HS-5 (cell line): ENCODE results near the gene MRPS2.
"Not testable (repeated sequence)": the region's sequence is repeated elsewhere in the genome, so short reads cannot be mapped to it uniquely, and the experiment has no call there.

ENCODE experiments used
- DNase-seq: peaks from one replicate; pipeline ENCODE4 v3.0.0-alpha.2; 2012; ENCODE audit warnings: low read depth

The MRPS2 gene

DNA sequence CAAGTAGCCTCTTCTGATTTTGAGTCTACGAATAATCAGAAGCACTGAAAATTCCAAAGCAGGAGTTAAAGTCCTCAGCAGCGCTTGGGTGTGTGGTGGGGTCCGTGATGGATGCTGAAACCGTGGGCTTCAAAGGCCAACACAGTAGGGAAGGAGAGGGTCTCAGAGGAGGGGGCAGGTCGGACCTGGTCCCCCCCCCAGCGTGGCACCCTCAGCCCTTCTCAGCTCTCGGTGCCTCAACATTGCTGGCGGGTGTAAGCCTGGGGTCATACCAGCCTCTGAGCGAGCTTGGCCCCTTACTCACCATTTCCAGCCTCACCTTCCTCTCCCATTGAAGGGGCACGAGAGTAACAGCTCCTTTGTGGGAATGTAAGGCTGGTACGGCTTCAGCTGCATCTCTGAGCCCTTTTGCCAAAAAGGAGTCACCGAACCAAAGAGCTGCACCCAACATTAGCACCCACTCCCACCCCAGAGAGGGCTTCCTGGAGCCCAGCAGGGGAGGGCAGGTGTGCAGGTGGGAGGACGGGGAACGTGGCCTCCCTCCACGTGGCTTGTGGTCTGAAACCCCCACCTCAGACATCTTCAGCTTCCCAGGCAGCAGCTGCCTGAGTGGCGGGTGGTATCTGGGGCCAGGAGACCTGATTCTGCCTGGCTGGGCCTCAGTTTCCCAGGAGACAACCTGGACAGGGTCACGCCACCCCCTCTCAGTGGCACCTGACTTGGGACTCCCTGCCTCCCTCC, 14.0 kb downstream of the MRPS2 start:
- DNase-seq = no peak

DNA sequence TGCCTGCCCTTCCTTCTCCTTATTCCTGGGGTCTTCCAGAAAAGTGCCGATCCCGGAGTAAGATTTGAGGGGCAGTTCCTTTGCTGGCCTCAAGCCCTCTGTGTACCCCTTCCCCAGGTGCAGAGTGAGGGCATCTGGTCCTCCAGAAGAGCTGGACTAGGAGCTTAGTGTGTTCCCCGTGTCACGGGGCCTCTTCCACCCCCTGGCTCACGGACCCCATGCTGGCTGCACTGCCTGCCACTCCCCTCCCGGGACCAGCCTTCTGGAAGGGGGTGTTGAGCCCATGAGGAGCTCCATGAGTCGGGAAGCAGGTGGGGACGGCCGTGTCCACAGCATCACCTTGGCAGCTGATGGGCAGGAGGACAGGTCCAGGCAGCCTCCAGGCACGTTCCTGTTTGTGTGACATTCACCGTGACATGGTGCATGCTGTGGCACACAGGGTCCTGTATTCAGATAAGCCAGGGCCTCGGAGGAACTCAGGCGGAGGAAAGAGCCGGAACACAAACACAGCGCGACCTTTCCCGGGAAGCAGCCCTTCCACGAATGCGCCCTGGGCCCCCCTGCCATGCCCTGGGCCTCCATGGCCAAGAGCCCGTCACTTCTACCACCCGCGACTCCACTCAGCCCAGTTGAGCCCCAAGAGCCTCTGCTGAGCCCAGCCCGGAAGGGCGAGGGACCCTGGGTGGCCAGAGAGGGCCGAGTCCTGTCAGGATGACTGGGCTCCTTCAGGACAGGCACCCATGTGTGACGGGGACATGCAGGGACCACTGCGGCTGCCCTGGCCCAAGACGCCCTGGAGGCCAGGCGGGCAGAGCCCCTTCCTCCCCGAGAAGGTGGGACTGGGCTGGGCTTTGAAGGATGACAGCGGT, 14.8 kb downstream of the MRPS2 start:
- no peak for DNase-seq

DNA sequence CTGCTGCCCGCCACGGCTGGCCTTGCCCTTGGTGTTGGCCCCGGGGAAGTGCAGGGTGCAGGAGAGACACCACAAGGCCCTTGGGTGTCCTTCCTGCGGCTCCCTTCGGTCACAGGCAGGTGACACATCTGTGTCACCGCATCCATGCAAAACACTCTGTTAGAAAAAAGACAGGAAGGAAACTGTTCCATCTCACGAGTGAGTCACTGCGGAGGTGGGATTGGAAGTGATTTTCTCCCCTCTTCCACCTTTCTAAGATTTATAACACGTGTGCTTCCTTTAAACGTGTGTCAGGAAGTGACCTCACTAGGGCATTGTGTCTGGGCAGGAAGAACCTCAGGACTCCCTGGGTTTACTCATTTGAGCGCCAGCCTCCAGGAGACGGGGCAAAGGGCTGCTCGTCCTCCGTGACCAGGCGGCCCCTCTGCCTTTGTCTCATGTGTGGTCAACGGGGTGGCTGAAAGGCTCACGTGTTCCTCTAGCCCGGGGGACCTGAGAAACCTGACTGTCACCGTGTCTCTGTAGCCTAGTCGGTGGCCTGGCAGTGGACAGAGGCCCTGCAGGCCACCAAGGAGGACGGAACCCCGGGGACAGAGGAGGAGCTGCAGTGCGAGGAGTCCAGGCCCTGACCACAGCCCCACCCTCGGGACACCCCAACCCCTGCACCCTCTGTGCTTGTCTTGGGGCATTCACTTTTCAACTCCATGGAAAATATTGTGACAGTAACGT, 15.8 kb downstream of the MRPS2 start:
- no peak for DNase-seq

DNA sequence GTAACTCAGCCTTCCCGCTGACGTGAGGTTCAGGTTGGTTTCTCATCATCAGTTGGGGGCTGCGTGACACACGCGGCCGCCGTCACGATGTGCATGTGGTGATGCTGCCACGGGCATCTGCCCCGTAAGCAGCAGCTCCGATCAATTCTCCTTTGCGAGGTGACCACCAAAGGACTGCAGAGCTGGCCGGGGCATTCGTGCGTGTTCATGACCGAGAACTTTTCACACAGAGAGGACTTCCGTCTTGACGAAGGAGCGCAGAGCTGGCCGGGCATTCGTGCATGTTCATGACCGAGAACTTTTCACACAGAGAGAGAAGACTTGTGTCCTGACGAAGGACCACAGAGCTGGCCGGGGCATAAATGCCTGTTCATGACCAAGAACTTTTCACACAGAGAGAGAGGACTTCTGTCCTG, 16.9 kb downstream of the MRPS2 start:
- no peak for DNase-seq

DNA sequence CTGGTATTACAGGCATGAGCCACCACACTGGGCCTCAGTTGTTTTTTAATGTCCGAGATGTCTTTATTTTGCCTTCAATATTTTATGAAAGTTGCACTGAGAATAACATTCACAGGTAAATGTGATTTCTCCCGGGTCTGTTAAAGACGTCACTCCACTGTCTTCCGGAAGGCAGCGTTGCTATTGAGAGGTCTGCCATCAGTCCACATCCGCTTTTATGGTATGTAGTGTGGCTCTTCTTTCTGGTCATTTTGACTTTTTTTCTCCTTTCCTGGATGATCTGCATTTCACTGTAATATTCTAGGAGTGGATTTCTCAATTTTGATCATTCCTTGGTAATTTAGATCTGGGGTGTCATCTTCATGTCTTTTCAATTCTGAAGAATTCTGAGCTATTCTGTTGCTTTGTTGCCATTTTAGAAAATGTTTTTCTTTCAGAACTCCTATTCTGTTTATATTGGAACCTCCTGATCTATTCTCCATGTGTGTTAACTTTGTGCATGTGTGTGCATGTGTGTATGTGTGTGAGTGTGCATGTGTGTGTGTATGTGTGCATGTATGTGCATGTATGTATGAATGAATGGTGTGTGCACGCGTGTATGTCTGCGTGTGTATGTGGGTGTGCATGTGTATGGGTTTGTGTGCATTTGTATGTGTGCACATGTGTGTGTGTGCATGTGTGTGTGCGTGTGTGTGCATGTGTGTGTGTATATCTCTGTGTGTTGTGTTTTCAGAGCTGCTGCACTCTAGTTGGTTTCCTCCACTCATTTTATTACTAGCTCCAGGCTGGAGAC, 18.9 kb downstream of the MRPS2 start:
- DNase-seq = no peak

DNA sequence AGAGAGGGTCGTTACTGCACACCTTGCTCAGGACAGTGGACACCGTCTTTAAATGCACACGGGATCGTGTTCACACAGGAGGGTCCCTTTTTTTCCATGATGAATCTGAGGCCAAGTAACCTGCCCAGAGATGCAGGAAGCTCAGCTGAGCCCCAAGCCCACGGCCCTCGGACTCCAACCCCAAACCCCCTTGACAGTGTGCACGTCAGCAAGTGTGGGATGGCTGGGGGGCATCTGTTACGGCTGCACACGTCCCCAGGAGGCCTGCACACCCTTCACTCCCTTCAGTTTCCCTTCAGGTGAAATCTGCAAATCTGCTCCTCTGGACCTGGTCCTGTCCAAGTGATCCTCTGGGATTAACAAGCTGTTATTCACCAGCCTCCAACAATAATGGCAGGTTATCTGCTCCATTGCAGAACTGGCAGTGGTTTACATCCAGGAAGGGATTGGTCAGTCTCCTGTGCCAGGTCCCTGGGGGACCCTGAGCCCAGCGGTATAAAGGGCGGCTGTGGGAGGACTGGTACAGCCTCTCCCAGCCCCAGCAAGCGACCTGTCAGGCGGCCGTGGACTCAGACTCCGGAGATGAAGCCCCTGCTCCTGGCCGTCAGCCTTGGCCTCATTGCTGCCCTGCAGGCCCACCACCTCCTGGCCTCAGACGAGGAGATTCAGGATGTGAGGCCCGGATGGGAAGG, 20.6 kb downstream of the MRPS2 start, which contains the start of gene LCN1:
Gene LCN1, plus strand, starts transcription at position 525 of the 692 bp plus-strand sequence. Its CDS starts 58 bp downstream, at position 583.
- DNase-seq = no peak

DNA sequence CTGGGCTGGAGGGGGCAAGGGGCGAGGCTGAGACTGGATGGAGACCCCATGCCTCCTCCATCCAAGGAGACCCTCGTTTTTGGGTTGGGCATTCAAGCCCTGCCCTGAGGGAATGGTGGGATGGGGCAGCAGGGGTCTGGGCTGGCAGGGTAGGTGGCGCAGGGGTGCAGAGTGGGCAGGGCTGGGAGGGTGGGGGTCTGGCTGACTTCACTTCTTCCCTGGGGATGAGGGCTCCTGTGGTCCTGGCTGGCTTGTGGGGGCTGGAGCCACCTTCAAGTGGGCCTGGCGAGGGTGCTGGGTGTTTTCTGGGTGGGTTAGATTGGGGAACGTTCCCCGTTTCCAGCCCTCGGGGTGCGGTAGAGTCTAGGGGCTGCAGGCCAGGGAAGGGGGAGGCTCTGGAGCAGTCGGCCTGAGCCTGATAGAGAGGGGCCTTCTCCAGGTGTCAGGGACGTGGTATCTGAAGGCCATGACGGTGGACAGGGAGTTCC, 21.2 kb downstream of the MRPS2 start:
- DNase-seq = no peak

DNA sequence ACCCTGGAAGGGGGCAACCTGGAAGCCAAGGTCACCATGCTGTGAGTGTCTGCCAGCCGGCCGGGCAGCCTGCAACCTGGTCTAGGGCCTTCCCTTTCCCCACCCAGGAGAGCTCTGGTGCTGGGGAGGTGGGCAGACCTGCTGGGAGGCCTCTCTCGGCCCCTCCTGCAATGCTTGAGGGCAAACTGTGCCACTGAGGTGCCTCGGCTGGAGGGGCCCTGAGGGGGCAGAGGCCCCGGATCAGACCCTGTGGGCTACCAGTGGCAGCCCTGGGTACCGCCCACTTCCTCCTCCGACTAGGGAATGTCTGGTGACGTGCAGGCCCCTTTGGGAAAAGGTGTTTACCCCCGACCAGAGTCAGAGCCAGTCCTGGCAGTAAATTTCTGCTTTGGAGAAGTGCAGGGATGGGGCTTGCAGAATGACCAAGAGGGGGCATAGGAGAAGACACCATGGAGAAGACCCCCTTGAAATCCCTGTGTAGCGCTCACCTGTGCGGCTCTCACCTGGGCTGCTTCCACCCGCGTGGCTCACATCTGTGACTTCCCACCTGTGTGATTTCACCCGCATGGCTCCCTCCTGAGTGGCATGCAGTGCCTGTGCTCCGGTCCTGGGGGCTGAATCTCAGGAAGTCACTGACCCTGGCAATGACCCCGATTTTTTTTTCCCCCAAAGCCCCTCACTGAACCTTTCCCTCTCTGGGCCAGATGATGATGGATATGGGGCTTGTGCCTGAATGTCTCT, 21.8 kb downstream of the MRPS2 start:
- no peak for DNase-seq

DNA sequence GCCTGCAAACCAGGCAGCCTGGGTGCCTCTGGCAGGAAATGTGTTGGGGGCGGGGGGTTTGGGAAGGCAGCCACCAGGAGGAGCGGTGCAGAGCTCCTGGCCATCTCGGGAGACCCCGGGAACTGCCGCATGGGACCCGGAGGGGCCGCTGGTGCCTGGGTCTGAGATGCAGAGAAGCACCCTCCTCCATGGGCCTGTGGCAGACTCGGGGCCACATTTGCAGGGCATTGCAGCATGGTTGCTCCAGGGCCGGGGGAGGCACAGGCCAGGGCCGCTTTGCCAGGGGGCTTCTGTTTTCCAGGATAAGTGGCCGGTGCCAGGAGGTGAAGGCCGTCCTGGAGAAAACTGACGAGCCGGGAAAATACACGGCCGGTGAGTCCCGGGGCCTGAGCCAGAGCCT, 22.4 kb downstream of the MRPS2 start:
- DNase-seq = no peak

DNA sequence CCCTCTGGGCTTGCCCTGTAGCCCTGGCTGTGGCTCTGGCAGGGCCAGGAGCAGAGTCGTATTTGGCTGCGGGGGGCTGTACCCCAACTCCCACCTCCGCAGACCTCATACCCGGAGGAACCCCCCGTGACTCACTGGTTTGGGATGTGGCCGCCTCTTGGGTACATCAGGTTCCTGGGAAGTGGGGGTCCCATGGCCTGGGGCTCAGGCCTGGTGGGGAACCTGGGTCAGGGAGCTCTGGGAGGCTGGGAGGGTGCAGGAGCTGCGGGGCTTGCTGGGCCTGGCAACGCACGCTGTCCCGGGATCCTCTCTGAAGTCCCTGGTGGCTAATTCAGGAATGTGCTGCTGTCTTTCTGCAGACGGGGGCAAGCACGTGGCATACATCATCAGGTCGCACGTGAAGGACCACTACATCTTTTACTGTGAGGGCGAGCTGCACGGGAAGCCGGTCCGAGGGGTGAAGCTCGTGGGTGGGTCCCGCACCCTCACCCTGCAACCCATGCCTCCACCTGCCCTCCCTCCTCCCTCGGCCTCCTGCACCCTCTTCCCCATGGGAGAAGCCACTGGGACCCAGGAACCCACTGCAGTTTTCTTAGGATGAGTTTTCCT, 23.1 kb downstream of the MRPS2 start:
- DNase-seq = no peak

DNA sequence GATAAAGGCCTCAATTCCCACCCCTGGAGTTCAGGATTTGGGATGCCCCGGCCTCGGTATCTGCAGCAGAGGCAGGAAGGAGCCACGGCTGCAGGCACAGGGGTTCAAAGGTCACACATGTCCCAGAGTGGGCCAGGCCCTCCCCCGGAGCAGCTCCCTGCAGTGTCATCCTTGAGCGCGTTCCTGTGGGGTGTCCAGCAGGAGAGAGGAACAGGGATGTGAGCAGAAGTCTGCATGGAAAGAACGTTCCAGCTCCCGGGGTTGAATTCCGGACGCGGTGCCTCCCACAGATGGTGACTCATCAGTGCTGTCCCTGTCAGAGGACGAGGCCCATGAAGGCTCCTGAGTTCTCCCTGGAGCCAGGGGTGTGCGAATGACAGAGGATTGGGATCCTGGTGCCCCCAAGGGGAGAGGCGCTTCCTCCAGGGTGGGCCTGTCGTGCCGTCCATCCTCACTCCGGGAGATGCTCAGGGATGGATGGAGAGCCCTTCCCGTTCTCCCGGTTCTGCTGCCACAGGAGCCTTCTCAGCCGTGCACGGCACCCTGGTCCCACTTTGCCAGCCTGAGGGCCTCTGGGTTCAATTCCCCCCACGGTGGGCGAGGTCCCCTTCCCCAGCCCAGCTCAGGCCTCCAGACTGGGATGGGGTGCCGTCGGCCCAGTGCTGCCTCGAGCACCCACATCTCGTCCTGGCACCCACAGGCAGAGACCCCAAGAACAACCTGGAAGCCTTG, 23.8 kb downstream of the MRPS2 start:
- no peak for DNase-seq

DNA sequence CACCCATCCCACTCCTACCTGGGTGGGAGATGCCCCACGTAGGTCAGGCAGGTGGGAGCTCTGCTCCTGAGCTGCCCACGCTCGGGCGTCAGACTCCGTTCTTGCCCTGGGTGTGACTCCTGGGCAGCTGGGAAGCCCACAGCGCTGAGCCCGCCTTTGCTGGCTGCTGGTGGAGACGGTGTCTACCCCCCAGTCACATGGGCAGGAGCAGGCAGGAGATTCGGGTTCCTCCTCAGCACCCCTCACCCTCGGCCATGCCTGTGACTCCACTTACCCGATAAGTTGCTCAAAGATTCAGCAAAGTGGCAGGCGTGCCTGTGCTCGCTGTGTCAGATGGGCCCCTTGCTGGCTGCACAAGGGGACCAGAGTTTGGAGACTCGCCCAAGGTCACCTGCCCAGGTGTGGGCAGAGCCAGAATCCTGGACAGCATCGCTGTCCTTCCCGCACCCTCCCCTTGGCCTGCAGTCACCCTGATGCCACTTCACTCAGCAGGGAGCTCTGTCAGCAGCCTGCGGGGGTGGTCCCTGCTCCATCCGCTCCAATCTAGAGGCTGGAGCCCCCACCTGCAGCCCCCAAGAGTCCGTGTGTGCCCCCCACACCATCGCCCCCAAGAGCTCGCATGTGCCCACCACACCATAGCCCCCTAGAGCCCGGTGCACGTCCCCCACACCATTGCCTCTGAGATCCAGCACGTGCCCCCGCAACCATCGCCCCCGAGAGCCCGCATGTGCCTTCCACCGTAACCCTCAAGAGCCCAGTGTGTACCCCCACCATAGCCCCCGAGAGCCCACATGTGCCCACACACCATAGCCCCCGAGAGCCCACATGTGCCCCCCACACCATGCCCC, 25.0 kb downstream of the MRPS2 start:
- no peak for DNase-seq

DNA sequence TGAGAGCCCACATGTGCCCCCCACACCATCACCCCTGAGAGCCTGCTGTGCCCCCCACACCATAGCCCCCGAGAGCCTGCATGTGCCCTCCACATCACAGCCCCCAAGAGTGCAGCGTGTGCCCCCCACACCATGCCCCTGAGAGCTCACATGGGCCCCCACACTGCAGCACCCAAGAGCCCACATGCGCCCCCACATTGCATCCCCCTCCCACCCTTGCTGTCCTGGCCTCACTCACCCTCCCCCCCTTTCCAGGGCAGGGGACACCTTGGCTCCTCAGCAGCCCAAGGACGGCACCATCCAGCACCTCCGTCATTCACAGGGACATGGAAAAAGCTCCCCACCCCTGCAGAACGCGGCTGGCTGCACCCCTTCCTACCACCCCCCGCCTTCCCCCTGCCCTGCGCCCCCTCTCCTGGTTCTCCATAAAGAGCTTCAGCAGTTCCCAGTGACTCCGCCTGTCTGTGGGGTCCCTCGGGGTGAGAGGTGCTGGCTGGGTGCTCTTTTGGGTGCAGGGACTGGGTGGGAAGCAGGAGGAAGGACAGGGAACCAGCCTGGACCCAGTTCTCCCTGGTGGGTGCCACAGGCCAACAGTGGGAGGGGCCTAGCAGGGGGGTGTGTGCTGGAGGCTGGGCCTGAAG, 25.7 kb downstream of the MRPS2 start:
- DNase-seq = no peak

DNA sequence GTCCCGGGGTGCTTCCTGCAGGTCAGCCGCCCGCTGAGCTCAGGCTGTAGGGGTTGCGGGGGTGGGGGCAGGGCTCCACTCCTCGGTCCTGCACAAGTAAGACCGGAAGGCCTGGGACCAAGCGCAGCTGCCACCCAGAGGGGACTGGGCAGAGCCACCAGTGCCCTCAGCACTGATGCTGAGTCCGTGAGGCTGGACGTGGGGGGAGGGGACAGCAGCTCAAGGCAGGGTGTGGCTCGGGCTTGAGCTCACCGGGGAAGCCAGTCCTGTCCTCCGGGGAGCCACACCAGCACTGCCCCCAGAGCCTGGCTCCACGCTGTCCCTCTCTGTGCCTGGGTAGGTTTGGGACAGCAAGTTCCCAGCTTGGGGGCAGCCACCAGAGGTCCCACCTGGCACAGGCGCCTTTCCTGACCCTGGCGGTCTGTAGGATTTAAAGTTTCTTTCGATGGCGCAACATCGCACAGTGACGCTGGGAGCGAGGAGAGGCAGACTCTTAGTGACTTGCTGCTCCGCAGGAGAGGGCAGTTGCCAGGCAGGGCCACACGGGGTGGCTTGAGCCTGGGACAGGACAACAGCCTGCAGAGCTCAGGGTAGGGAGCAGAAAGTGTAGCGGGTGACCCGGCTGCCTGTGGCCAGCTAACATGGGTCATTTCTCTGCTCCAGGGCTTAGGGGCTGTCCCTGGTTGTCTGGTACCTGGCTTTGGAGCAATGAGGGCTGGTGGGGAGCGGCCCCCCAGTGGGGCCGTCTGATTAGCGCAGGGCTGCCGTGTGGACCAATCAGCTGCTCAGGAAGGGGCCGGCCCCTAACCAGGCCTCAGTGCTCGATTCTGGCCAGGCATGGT, 26.5 kb downstream of the MRPS2 start:
- DNase-seq = no peak

DNA sequence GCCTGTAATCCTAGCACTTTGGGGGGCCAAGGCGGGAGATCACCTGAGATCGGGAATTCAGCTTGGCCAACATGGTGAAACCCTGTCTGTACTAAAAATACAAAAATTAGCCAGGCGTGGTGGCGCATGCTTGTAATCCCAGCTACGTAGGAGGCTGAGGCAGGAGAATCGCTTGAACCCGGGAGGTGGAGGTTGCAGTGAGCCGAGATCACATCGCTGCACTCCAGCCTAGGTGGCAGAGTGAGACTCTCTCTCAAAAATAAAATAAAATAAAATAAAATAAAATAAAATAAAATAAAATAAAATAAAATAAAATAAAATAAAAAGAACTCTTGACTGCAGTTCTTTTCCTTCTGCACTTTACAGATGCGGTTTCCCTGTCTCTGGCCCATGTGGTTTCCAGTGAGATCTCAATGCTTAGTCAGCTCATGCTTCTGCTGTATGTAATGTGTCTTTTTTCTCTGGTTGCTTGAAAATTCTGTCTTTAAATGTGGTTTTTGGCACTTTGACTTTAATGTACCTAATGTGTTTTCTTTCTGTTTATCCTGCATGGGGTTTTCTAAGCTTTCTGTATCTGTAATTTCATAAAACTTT, 28.5 kb downstream of the MRPS2 start:
- DNase-seq = not testable (repeated sequence)

DNA sequence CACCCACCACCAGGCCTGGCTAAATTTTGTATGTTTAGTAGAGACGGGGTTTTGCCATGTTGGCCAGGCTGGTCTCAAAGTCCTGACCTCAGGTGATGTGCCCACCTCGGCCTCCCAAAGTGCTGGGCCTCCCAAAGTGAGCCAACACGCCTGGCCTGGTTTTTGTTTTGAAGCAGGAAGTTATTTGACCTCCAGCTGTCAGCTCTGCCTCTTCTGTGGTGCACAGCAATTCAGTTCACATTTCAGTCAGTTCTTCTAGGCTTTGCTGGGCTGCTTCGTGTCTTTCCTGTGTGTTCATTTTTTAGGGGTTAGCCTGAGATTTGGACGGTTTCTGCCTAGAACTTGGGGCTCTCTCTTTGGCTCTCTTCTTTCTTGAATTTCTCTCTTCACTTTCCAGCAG, 29.7 kb downstream of the MRPS2 start:
- no peak for DNase-seq
